GM21723 (cell line): ENCODE measurements around the gene DIPK1A.

ENCODE experiments used
- ATAC-seq: cut with Tn5 transposase; IDR thresholded peaks from one replicate; pipeline ENCODE4 v1.9.1; 2021; ENCODE audit warnings: mild to moderate bottlenecking, moderate library complexity; ENCODE audit not compliant: unreplicated experiment

Gene DIPK1A

GRCh38 chr1:92808381-92808780 lies 152.9 kb downstream of the DIPK1A start:
- ATAC-seq = no peak

- ATAC-seq = no peak
Measured at GRCh38 chr1:92805216-92805615, 156.0 kb downstream of the DIPK1A start.

- no peak for ATAC-seq
Measured at GRCh38 chr1:92804721-92805201, 156.5 kb downstream of the DIPK1A start.

GRCh38 chr1:92803140-92803887 lies 157.9 kb downstream of the DIPK1A start:
- no peak for ATAC-seq

- ATAC-seq = no peak
Measured at GRCh38 chr1:92797961-92798360, 163.3 kb downstream of the DIPK1A start.

GRCh38 chr1:92797297-92797696 lies 164.0 kb downstream of the DIPK1A start:
- ATAC-seq = no peak

GRCh38 chr1:92795166-92795565 lies 166.1 kb downstream of the DIPK1A start:
- ATAC-seq = no peak

- ATAC-seq = no peak
Measured at GRCh38 chr1:92792340-92792782, 168.9 kb downstream of the DIPK1A start.
